GM21515 (cell line): ENCODE results near the gene UBASH3B.
"Not testable (repeated sequence)": the region's sequence is repeated elsewhere in the genome, so short reads cannot be mapped to it uniquely, and the experiment has no call there.

Experiments
- ATAC-seq: cut with Tn5 transposase; IDR thresholded peaks from one replicate; pipeline ENCODE4 v1.9.1; 2021; ENCODE audit not compliant: unreplicated experiment

UBASH3B gene

DNA sequence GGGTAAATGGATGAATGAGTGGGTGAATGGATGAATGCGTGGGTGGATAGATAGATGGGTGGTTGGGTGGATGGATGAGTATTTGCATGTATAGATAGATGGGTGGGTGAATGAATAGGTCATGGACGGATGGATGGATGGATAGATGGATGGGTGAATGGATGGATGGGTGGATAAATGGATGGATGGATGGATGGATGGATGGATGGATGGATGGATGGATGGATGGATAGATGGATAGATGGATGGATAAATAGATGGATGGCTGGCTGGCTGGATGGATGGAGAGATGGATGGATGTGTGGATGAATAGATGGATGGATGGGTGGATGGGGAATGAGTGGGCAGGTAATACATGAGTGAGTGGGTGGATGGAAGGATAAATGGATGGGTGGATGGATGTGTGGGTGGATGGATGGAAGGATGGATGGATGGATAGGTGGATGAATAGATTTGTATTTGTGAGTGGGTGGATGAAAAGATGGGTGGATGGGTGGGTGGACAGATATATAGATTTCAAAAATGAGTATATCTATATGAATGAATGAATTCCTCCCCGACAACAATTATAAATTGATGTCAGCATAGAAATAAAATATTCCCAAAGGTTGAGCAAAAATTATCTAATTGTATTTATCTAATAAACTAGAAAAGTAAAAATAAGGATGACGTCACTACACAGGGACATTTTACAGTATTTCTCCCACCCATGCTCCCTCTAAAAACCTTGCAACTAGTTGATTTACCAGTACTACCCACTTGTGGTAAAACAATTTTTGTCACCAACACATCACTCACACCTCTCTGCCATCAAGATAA is 182.2 kb downstream of the UBASH3B start:
- ATAC-seq, result no peak

DNA sequence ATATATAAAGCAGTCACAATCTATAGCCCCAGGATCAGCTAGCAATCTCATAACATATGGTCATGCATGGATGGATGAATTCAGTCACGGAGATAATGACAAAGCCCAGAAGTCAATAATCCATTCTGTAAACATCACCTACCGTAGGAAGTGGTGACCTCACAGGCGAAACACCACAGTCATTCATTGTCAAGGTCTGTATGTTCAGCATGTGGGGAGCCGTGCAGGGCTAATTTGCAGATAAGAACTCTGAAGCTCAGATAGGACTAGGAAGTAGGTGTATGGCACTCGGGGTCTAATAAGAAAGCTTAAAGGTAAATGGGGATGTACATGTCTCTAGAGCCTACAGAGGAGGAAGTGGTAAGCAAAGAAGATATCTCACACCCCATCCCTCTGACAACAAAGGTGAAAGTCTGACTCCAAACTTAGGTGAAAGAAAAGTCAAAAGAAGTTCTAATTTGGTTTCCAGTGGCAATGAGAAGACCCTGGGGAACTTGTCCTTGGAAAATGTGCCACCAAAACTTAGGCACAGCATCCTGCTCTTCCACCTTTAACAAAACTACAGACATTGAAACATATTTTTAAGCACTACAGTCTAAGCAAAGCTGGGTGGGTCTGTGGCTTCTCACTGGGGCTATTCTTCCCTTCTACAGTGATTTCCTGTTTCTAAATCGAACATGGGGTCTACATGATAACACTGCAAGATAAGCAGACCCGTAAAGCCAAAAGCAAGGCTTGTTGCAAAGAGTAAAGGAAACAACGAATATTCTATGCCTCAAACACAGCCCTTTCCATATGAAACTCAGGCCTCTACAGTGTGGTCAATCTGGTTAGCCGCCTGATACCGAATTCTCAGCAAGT is 188.0 kb downstream of the UBASH3B start:
- peak; percentile 77 for ATAC-seq

DNA sequence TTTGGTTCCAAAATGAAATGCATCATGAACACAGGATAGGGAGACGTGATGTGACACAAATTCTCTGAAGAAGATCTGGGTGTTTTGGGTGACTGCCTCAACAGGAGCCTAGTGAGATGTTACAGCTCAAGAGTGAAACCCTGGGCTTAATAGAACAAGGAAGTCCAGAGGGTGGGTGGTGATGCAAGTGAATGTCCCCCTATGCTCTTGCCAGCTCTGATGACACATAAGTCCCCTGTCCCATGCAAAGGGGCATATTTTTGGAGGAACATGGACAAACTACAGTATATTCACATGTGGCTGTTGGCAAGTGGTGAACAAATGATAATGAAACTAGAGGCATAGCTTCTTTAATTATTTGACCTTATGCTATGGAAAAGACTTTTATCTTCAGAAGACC is 191.9 kb downstream of the UBASH3B start:
- ATAC-seq, result no peak

DNA sequence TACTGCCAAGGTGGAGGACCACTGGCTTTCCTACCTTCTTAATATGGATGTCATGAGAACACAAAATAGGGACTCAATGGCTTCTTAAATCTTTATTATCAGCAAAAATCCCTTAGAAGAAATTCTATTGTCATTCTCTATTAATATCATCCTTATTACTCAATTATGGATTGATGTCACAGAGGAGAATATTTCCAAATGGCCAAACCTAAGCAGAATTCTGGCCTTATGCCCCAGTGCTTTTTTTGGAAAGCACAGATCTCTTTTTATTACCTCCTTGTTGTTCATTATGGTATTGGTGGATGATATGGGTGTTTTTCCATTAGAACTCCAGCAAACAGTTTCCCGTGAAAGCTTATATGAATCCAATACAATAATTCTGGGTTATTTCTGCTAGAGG is 192.7 kb downstream of the UBASH3B start:
- ATAC-seq, result no peak

GRCh38 chr11:122850076-122850631 is 194.6 kb downstream of the UBASH3B start:
- ATAC-seq, result no peak

GRCh38 chr11:122851366-122851966 is 195.9 kb downstream of the UBASH3B start:
- peak; percentile 64 for ATAC-seq

- no peak for ATAC-seq
Measured at GRCh38 chr11:122852074-122852795, 196.7 kb downstream of the UBASH3B start.

GRCh38 chr11:122852796-122853160 is 197.3 kb downstream of the UBASH3B start:
- no peak for ATAC-seq

DNA sequence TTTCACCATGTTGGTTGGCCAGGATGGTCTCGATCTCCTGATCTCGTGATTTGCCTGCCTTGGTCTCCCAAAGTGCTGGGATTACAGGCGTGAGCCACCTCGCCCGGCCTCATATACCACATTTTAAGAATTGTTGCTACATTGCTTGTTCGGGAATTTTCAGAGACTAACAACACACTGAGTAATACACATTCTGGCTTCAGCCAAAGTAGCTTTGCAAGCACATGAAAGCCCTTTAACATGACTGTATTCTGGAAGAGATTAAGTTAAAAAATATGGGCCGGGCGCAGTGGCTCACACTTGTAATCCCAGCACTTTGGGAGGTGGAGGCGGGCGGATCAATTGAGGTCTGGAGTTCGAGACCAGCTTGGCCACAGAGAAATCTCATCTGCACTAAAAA is 197.7 kb downstream of the UBASH3B start:
- no peak for ATAC-seq

GRCh38 chr11:122853971-122854446 is 198.5 kb downstream of the UBASH3B start:
- no peak for ATAC-seq

- ATAC-seq, result no peak
Measured at GRCh38 chr11:122861631-122862030, 206.1 kb downstream of the UBASH3B start.

GRCh38 chr11:122862091-122862490 is 206.6 kb downstream of the UBASH3B start:
- no peak for ATAC-seq

DNA sequence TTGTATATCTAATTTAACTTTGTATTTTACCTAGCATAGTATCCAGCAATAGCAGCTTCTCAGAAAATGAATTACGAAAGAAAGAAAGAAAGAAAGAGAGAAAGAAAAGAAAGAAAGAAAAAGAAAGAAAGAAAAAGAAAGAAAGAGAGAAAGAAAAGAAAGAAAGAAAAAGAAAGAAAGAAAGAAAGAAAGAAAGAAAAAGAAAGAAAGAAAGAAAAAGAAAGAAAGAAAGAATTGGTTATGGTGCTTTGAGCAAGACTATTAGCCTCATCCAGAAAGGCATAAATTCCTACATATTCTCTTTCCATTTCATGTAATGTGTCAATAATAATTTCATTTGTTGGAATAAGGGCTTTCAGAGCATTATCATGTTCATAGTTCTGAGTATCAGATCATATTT is 207.6 kb downstream of the UBASH3B start:
- ATAC-seq, result not testable (repeated sequence)

GRCh38 chr11:122863704-122864326 is 208.3 kb downstream of the UBASH3B start:
- ATAC-seq, result no peak
